NCI-H524 treated with DMSO at 0.1 percent for 48 hours (cell line): ENCODE data around the gene PSENEN.
"Not testable (repeated sequence)": the region's sequence is repeated elsewhere in the genome, so short reads cannot be mapped to it uniquely, and the experiment has no call there.

ENCODE experiments used
- DNase-seq: peaks from one replicate; lab custom pipeline; 2025; lab: John Stamatoyannopoulos, UW

PSENEN gene

GRCh38 chr19:35751839-35752745 is 6.6 kb downstream of the PSENEN start:
- DNase-seq = no peak

GRCh38 chr19:35752746-35753350 is 7.4 kb downstream of the PSENEN start:
- no peak for DNase-seq

GRCh38 chr19:35753634-35754369 is 8.4 kb downstream of the PSENEN start:
- no peak for DNase-seq

- DNase-seq = no peak
Measured at GRCh38 chr19:35754370-35755130, 9.1 kb downstream of the PSENEN start.

GRCh38 chr19:35755131-35755549 is 9.7 kb downstream of the PSENEN start:
- DNase-seq = no peak

- DNase-seq = no peak
Measured at GRCh38 chr19:35755550-35756376, 10.3 kb downstream of the PSENEN start.

GRCh38 chr19:35756377-35757230 is 11.2 kb downstream of the PSENEN start, which contains the start of gene HSPB6:
Gene HSPB6 (minus strand): TSS chr19:35757029. CDS start chr19:35757008, 21 bp downstream.
- DNase-seq = no peak

GRCh38 chr19:35757231-35757748 is 11.8 kb downstream of the PSENEN start:
- DNase-seq = no peak

- peak; percentile 96 for DNase-seq
Measured at GRCh38 chr19:35757749-35758608, 12.5 kb downstream of the PSENEN start, which contains the start of gene PROSER3. Gene PROSER3 (plus strand): TSS chr19:35758176. CDS start chr19:35758216, 40 bp downstream.

GRCh38 chr19:35759697-35760096 is 14.2 kb downstream of the PSENEN start:
- no peak for DNase-seq

- DNase-seq = no peak
Measured at GRCh38 chr19:35760711-35761349, 15.4 kb downstream of the PSENEN start.

GRCh38 chr19:35764432-35765315 is 19.2 kb downstream of the PSENEN start:
- DNase-seq = no peak

- no peak for DNase-seq
Measured at GRCh38 chr19:35766571-35767104, 21.2 kb downstream of the PSENEN start.

GRCh38 chr19:35767288-35768081 is 22.0 kb downstream of the PSENEN start:
- DNase-seq = no peak

- DNase-seq = no peak
Measured at GRCh38 chr19:35768082-35768421, 22.6 kb downstream of the PSENEN start.

GRCh38 chr19:35772362-35772761 is 26.9 kb downstream of the PSENEN start:
- DNase-seq = not testable (repeated sequence)
